Measurements from ENCODE around the gene PHF20. TPM values are rescaled to one million over a fixed set of nuclear protein-coding genes. Genes with fewer than 3 reads are reported as not detected.
"Not testable (repeated sequence)": the region's sequence is repeated elsewhere in the genome, so short reads cannot be mapped to it uniquely, and the experiment has no call there.

Gene PHF20
- total RNA-seq, 2 experiments from 2014 or later = 53.6 to 61.5 TPM

- DNase-seq = no peak
- CTCF ChIA-PET = interaction anchor here (0.8 to 2.2 kb wide), 3 partner anchors 9 to 60 kb away, joined by 3 to 11 read pairs (median 6); partner anchors contain the start of gene SCAND1
- Mint-ChIP-seq H3K4me3 (no peak overlapping the region), H3K9me3 (ENCODE audit: insufficient read depth) (no peaks in the 10 kb centered on the region), H3K36me3 (ENCODE audit: low read depth) (peaks cover 12% of the 10 kb centered on the region), H3K27ac (no peak overlapping the region), H3K4me1 (ENCODE audit: low read depth) (peaks cover 17% of the 10 kb centered on the region), H3K27me3 (ENCODE audit: low read depth) (no peaks in the 10 kb centered on the region)
- peak; percentile 68 for ATAC-seq
- POLR2A ChIA-PET = interaction anchor here (0.9 kb wide), 1 partner anchor 122 kb away, joined by 3 read pairs; the partner anchor contains the start of gene PHF20
Observed at GRCh38 chr20:35893942-35894341, 122.1 kb downstream of the PHF20 start.

- H3K9me3 Mint-ChIP-seq (ENCODE audit: insufficient read depth); POLR2A ChIA-PET; ATAC-seq; H3K4me3 Mint-ChIP-seq; H3K27me3 Mint-ChIP-seq (ENCODE audit: low read depth); DNase-seq; H3K27ac Mint-ChIP-seq: not testable (repeated sequence)
- Mint-ChIP-seq H3K36me3 (ENCODE audit: low read depth) (peaks cover 19% of the 10 kb centered on the region), H3K4me1 (ENCODE audit: low read depth) (peaks cover 17% of the 10 kb centered on the region)
- CTCF ChIA-PET = interaction anchor here (2.2 kb wide), 1 partner anchor 59 kb away, joined by 11 read pairs; the partner anchor contains the start of gene SCAND1
Observed at GRCh38 chr20:35895516-35895915, 123.7 kb downstream of the PHF20 start.

- no peak for DNase-seq
- no peak for ATAC-seq
- Mint-ChIP-seq H3K4me3 (no peak overlapping the region), H3K27ac (no peak overlapping the region), H3K4me1 (ENCODE audit: low read depth) (peaks cover 6% of the 10 kb centered on the region), H3K36me3 (ENCODE audit: low read depth) (peaks cover 32% of the 10 kb centered on the region), H3K9me3 (ENCODE audit: insufficient read depth) (no peaks in the 10 kb centered on the region), H3K27me3 (ENCODE audit: low read depth) (no peaks in the 10 kb centered on the region)
- POLR2A ChIA-PET = no interaction called here
- CTCF ChIA-PET = no interaction called here
Observed at GRCh38 chr20:35899064-35899463, 127.2 kb downstream of the PHF20 start.

- H3K9me3 Mint-ChIP-seq (ENCODE audit: insufficient read depth); DNase-seq; H3K4me3 Mint-ChIP-seq; CTCF ChIA-PET; H3K27me3 Mint-ChIP-seq (ENCODE audit: low read depth); ATAC-seq; H3K4me1 Mint-ChIP-seq (ENCODE audit: low read depth); POLR2A ChIA-PET; H3K27ac Mint-ChIP-seq: not testable (repeated sequence)
- H3K36me3 Mint-ChIP-seq (ENCODE audit: low read depth) = peaks cover 36% of the 10 kb centered on the region
Observed at GRCh38 chr20:35901230-35901629, 129.4 kb downstream of the PHF20 start.

- no peak overlapping the region for H3K4me3 Mint-ChIP-seq
- ChIA-PET CTCF (no interaction called here), POLR2A (no interaction called here)
- H3K4me1 Mint-ChIP-seq (ENCODE audit: low read depth) = peaks cover 2% of the 10 kb centered on the region
- no peak for ATAC-seq
- H3K27me3 Mint-ChIP-seq (ENCODE audit: low read depth) = no peaks in the 10 kb centered on the region
- H3K36me3 Mint-ChIP-seq (ENCODE audit: low read depth) = peaks cover 37% of the 10 kb centered on the region
- DNase-seq = no peak
- H3K9me3 Mint-ChIP-seq (ENCODE audit: insufficient read depth) = no peaks in the 10 kb centered on the region
- H3K27ac Mint-ChIP-seq = no peak overlapping the region
Observed at GRCh38 chr20:35901678-35902544, 130.1 kb downstream of the PHF20 start.

GRCh38 chr20:35902545-35902941 is 130.7 kb downstream of the PHF20 start:
- Mint-ChIP-seq H3K27ac (no peak overlapping the region), H3K36me3 (ENCODE audit: low read depth) (peaks cover 37% of the 10 kb centered on the region), H3K4me3 (no peak overlapping the region), H3K4me1 (ENCODE audit: low read depth) (peaks cover 2% of the 10 kb centered on the region), H3K27me3 (ENCODE audit: low read depth) (no peaks in the 10 kb centered on the region), H3K9me3 (ENCODE audit: insufficient read depth) (no peaks in the 10 kb centered on the region)
- ChIA-PET POLR2A (no interaction called here), CTCF (no interaction called here)
- DNase-seq (no peak), ATAC-seq (no peak)

- no peaks in the 10 kb centered on the region for H3K27me3 Mint-ChIP-seq (ENCODE audit: low read depth)
- ATAC-seq = no peak
- ChIA-PET CTCF (no interaction called here), POLR2A (no interaction called here)
- no peaks in the 10 kb centered on the region for H3K9me3 Mint-ChIP-seq (ENCODE audit: insufficient read depth)
- H3K27ac Mint-ChIP-seq = no peak overlapping the region
- H3K4me3 Mint-ChIP-seq = no peak overlapping the region
- DNase-seq = no peak
- peaks cover 9% of the 10 kb centered on the region for H3K4me1 Mint-ChIP-seq (ENCODE audit: low read depth)
- peaks cover 35% of the 10 kb centered on the region for H3K36me3 Mint-ChIP-seq (ENCODE audit: low read depth)
Observed at GRCh38 chr20:35903843-35904242, 132.0 kb downstream of the PHF20 start.

GRCh38 chr20:35904982-35905663 is 133.3 kb downstream of the PHF20 start:
- Mint-ChIP-seq H3K4me3 (no peak overlapping the region), H3K9me3 (ENCODE audit: insufficient read depth) (no peaks in the 10 kb centered on the region), H3K36me3 (ENCODE audit: low read depth) (peaks cover 32% of the 10 kb centered on the region), H3K4me1 (ENCODE audit: low read depth) (peaks cover 12% of the 10 kb centered on the region), H3K27me3 (ENCODE audit: low read depth) (no peaks in the 10 kb centered on the region), H3K27ac (no peak overlapping the region)
- no peak for ATAC-seq
- no peak for DNase-seq
- ChIA-PET CTCF (interaction anchor here (1.4 kb wide), 1 partner anchor 12 kb away, joined by 5 read pairs; no protein-coding TSS in a partner anchor), POLR2A (no interaction called here)

GRCh38 chr20:35907017-35907701 is 135.3 kb downstream of the PHF20 start:
- Mint-ChIP-seq H3K36me3 (ENCODE audit: low read depth) (peaks cover 29% of the 10 kb centered on the region), H3K4me1 (ENCODE audit: low read depth) (peaks cover 12% of the 10 kb centered on the region), H3K27me3 (ENCODE audit: low read depth) (no peaks in the 10 kb centered on the region), H3K9me3 (ENCODE audit: insufficient read depth) (no peaks in the 10 kb centered on the region), H3K27ac (no peak overlapping the region), H3K4me3 (no peak overlapping the region)
- ATAC-seq (no peak), DNase-seq (no peak)
- CTCF ChIA-PET = no interaction called here
- POLR2A ChIA-PET = interaction anchor here (0.6 kb wide), 1 partner anchor 813 kb away, joined by 3 read pairs; no protein-coding TSS in a partner anchor

GRCh38 chr20:35908007-35908406 is 136.2 kb downstream of the PHF20 start:
- ATAC-seq (no peak), DNase-seq (no peak)
- H3K4me1 Mint-ChIP-seq (ENCODE audit: low read depth) = peaks cover 12% of the 10 kb centered on the region
- no peaks in the 10 kb centered on the region for H3K9me3 Mint-ChIP-seq (ENCODE audit: insufficient read depth)
- peaks cover 31% of the 10 kb centered on the region for H3K36me3 Mint-ChIP-seq (ENCODE audit: low read depth)
- H3K27me3 Mint-ChIP-seq (ENCODE audit: low read depth) = no peaks in the 10 kb centered on the region
- ChIA-PET CTCF (interaction anchor here (1.4 to 2.7 kb wide), 3 partner anchors 19 to 40 kb away, joined by 3 to 9 read pairs (median 9); no protein-coding TSS in a partner anchor), POLR2A (interaction anchor here (1.1 kb wide), 1 partner anchor 166 kb away, joined by 3 read pairs; the partner anchor contains the start of gene RBM39)
- H3K4me3 Mint-ChIP-seq = no peak overlapping the region
- no peak overlapping the region for H3K27ac Mint-ChIP-seq

GRCh38 chr20:35909176-35909575 is 137.4 kb downstream of the PHF20 start:
- Mint-ChIP-seq H3K27ac (no peak overlapping the region), H3K27me3 (ENCODE audit: low read depth) (no peaks in the 10 kb centered on the region), H3K4me3 (no peak overlapping the region), H3K9me3 (ENCODE audit: insufficient read depth) (no peaks in the 10 kb centered on the region), H3K4me1 (ENCODE audit: low read depth) (peaks cover 17% of the 10 kb centered on the region), H3K36me3 (ENCODE audit: low read depth) (peaks cover 34% of the 10 kb centered on the region)
- ChIA-PET POLR2A (no interaction called here), CTCF (interaction anchor here (1.4 to 2.7 kb wide), 3 partner anchors 18 to 38 kb away, joined by 3 to 9 read pairs (median 9); no protein-coding TSS in a partner anchor)
- ATAC-seq (no peak), DNase-seq (no peak)

All from activated CD8-positive, alpha-beta T cell treated with anti-CD3 and anti-CD28 coated beads, Interleukin-2, amount 10 ng/mL, durations not matched to agents 7 days and 5 days (primary cell).